GM12878 (cell line): ENCODE results near the gene PCSK6. TPM values are rescaled to one million over a fixed set of nuclear protein-coding genes. Genes with fewer than 3 reads are reported as not detected.

Source experiments
- ATAC-seq: fragments of 200-7000 bp; cut with Tn5 transposase; 3 replicates; pipeline ENCODE4 v1.9.1; 2020; ENCODE audit warnings: mild to moderate bottlenecking, moderate library complexity
- BruUV-seq: library from RNA; stranded (reverse); fragments of 400-500 nt; replicated peaks from 2 replicates; lab custom pipeline; 2021; lab: Mats Ljungman, UMichigan
- CTCF ChIA-PET: fragments of 300-600 bp; sonication (Branson Sonifier 250); formaldehyde crosslinking; extraction: SDS; loops from one replicate; lab custom pipeline; 2021; ENCODE audit warnings: inconsistent platforms; lab: Yijun Ruan, JAX
- POLR2A ChIA-PET: fragments of 350-600 bp; formaldehyde crosslinking; extraction: SDS; loops from one replicate; lab custom pipeline; 2021; ENCODE audit warnings: inconsistent platforms; lab: Charles Lee
- RAD21 ChIA-PET: fragments of 300-600 bp; sonication (Branson Sonifier 250); formaldehyde crosslinking; loops from one replicate; lab custom pipeline; 2023; ENCODE audit warnings: antibody characterized with exemption; ENCODE audit not compliant: unreplicated experiment; lab: Charles Lee
- SMC1A ChIA-PET: fragments of 300-600 bp; sonication (Branson Sonifier 250); formaldehyde crosslinking; loops from one replicate; lab custom pipeline; 2023; ENCODE audit not compliant: unreplicated experiment, uncharacterized antibody; lab: Charles Lee
- DNase-seq: peaks from one replicate; pipeline ENCODE4 v3.0.0-alpha.2; 2011; ENCODE audit warnings: low read depth, low spot score
- FAIRE-seq: peaks from 3 replicates; lab custom pipeline; 2011; peaks lifted over from hg19 to GRCh38; lab: Jason Lieb, UNC
- H2AFZ ChIP-seq: 2 replicates; pipeline ENCODE4 v1.6.0; 2011; ENCODE audit warnings: low read depth, low read length, control low read depth; ENCODE audit not compliant: control insufficient read depth
- H3K27ac ChIP-seq: 2 replicates; pipeline ENCODE4 v1.5.1; 2011; ENCODE audit warnings: control low read depth; ENCODE audit not compliant: control insufficient read depth, insufficient read depth
- H3K27me3 ChIP-seq, 2 experiments: replicated peaks in 1 of 2; 2 replicates each; pipeline versions ENCODE4 v1.6.0 to v1.6.1; 2011; ENCODE audit warnings: low read length in 1 of 2; ENCODE audit not compliant: control insufficient read depth in 2 of 2, insufficient read depth in 2 of 2
- H3K36me3 ChIP-seq, 2 experiments: 2 replicates each; pipeline ENCODE4 v1.5.1; 2011; ENCODE audit warnings: low read length in 1 of 2; ENCODE audit not compliant: control insufficient read depth in 2 of 2, insufficient read depth in 2 of 2
- H3K4me1 ChIP-seq: 2 replicates; pipeline ENCODE4 v1.6.1; 2011; ENCODE audit warnings: mild to moderate bottlenecking, low read length, moderate library complexity, mixed read lengths; ENCODE audit not compliant: control insufficient read depth, insufficient read depth
- H3K4me2 ChIP-seq: 2 replicates; pipeline ENCODE4 v1.6.0; 2011; ENCODE audit warnings: control low read depth; ENCODE audit not compliant: control insufficient read depth, insufficient read depth
- H3K4me3 ChIP-seq: fragments of 200-600 bp; sonication (generic); 2 replicates; pipeline ENCODE4 v1.5.1; 2016
- H3K79me2 ChIP-seq: 2 replicates; pipeline ENCODE4 v1.6.0; 2011; ENCODE audit warnings: low read length; ENCODE audit not compliant: control insufficient read depth, insufficient read depth
- H3K9ac ChIP-seq: 2 replicates; pipeline ENCODE4 v1.8.0; 2011; ENCODE audit warnings: low read length, control low read depth, mixed read lengths; ENCODE audit not compliant: control insufficient read depth, insufficient read depth
- H3K9me3 ChIP-seq: replicated peaks from 3 replicates; pipeline ENCODE4 v1.5.1; 2011; ENCODE audit warnings: mild to moderate bottlenecking, low read length; ENCODE audit not compliant: control insufficient read depth, insufficient read depth
- H4K20me1 ChIP-seq: 2 replicates; pipeline ENCODE4 v1.6.0; 2011; ENCODE audit not compliant: control insufficient read depth, insufficient read depth
- BRCA1 ChIP-seq: IDR thresholded peaks from 2 replicates; pipeline ENCODE4 v1.6.1; 2011; ENCODE audit warnings: low read depth, low read length, improper control_type of control experiment
- GABPA ChIP-seq: IDR thresholded peaks from 2 replicates; pipeline ENCODE4 v1.6.1; 2014; ENCODE audit warnings: antibody characterized with exemption, low read depth, mild to moderate bottlenecking, inconsistent platforms
- MYC ChIP-seq: IDR thresholded peaks from 2 replicates; pipeline ENCODE4 v1.6.1; 2011; ENCODE audit warnings: mild to moderate bottlenecking, low read length, moderate library complexity, inconsistent platforms; ENCODE audit not compliant: insufficient read depth, insufficient replicate concordance, insufficient read length, severe bottlenecking
- RAD51 ChIP-seq: fragments of 450-650 bp; IDR thresholded peaks from 2 replicates; pipeline ENCODE4 v1.6.1; 2016; ENCODE audit warnings: moderate library complexity, mild to moderate bottlenecking, inconsistent platforms
- STAT1 ChIP-seq: fragments of 450-650 bp; conservative IDR thresholded peaks from 2 replicates; pipeline ENCODE4 v1.6.1; 2014; ENCODE audit warnings: antibody characterized with exemption, mild to moderate bottlenecking
- WRNIP1 ChIP-seq: IDR thresholded peaks from 2 replicates; pipeline ENCODE4 v1.6.1; 2011; ENCODE audit warnings: low read depth, low read length, improper control_type of control experiment, borderline replicate concordance
- WGBS: methylation state at CpG from one replicate; pipeline ENCODE4 v1.1.6; 2016; ENCODE audit warnings: low lambda C conversion rate; ENCODE audit not compliant: insufficient replicate concordance, insufficient coverage; ENCODE audit errors: missing lambda C conversion rate; 5-methylcytosine and 5-hydroxymethylcytosine counted together
- in situ Hi-C: fragments of 300-500 bp; cut with MboI; formaldehyde crosslinking; loops from 9 replicates; pipeline ENCODE4 v1.14.3; 2018; ENCODE audit warnings: mixed read lengths
- intact Hi-C: fragments of 100-400 bp; cut with micrococcal nuclease; formaldehyde crosslinking; loops from one replicate; pipeline ENCODE4 v1.14.2; 2022; ENCODE audit not compliant: unreplicated experiment
- polyA plus RNA-seq, 11 experiments: library from polyadenylated mRNA; depleted of rRNA in 4 of 11; unstranded in 6 of 11; stranded (reverse) in 5 of 11; fragments of >200 nt; fragmentation: Nextera tagmentation in 4 of 11; fragmentation: Illumina TruSeq in 1 of 11; extraction: Ambion mirVana in 4 of 11; extraction: Trizol in 1 of 11; gene quantifications; 1 replicate in 1 of 11; 2 replicates in 10 of 11; pipeline versions ENCODE4 v1.2.1 to v1.2.3, GENCODE V29; 2011 to 2016; ENCODE audit warnings: inconsistent platforms in 2 of 11, missing spikeins in 2 of 11, low read depth in 1 of 11
- total RNA-seq, 4 experiments: library from RNA; depleted of rRNA in 3 of 4; stranded (reverse); fragments of >200 nt in 3 of 4; fragmentation: Illumina TruSeq in 1 of 4; extraction: Trizol in 1 of 4; gene quantifications; 2 replicates each; pipeline versions ENCODE4 v1.2.1 to v1.2.3, GENCODE V29; 2013 to 2021
- TF ChIP-seq, protein P1 (sequence below), 3 experiments: IDR thresholded peaks in 2 of 3; conservative IDR thresholded peaks in 1 of 3; 2 replicates each; pipeline ENCODE4 v1.5.1; 2011; ENCODE audit warnings: low read depth in 3 of 3, low read length in 3 of 3, mild to moderate bottlenecking in 3 of 3, control low read depth in 2 of 3, moderate library complexity in 2 of 3, inconsistent platforms in 1 of 3, mixed read lengths in 1 of 3; ENCODE audit not compliant: control insufficient read depth in 2 of 3, insufficient read depth in 1 of 3; ENCODE audit errors: extremely low read depth in 1 of 3
- TF ChIP-seq, protein P2 (sequence below): IDR thresholded peaks from 2 replicates; pipeline ENCODE4 v1.6.1; 2012; ENCODE audit warnings: improper control_type of control experiment, low read depth, low read length; ENCODE audit not compliant: insufficient replicate concordance
- TF ChIP-seq, protein P3 (sequence below): IDR thresholded peaks from 2 replicates; pipeline ENCODE4 v1.6.1; 2011; ENCODE audit warnings: borderline replicate concordance, low read depth, mild to moderate bottlenecking, moderate library complexity, mixed read lengths, low read length; ENCODE audit not compliant: insufficient read depth; ENCODE audit errors: extremely low read length
- TF ChIP-seq, protein P4 (sequence below): fragments of 450-650 bp; IDR thresholded peaks from 2 replicates; pipeline ENCODE4 v1.6.1; 2018; ENCODE audit warnings: borderline replicate concordance, mild to moderate bottlenecking; ENCODE audit not compliant: partially characterized antibody

PCSK6 gene
- total and polyA plus RNA-seq, 10 of the 15 experiments (the other 5 are each of a cell fraction or from before 2014, with no cell fraction given): 0.19 to 0.67 (median 0.25) TPM; not detected in 4

DNA sequence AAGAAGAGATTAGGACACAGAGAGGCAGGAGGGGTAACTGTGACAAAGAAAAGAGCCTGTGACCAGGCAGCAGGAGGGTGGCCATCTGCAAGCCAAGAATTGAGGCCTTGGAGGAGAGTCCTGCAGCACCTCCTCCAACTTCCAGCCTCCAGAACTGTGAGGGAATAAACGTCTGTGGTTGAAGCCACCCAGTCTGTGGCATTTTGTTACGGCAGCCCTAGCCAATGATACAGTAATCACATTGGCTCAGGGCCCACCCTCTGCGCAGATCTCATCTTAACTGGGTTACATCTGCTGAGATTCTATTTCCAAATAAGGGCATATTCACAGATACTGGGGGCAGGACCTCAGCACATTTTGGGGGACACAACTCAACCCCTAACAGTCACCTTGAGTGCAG is 223.5 kb downstream of the PCSK6 start:
- Histone ChIP-seq H3K4me2 (no peak overlapping the region), H3K9me3 (no peaks in the 10 kb centered on the region), H3K27ac (peak overlapping the region; percentile 66; the same call in 1 of the 2 replicates), H4K20me1 (no peaks in the 10 kb centered on the region), H3K4me1 (peaks cover 28% of the 10 kb centered on the region), H3K9ac (no peak overlapping the region), H3K4me3 (no peak overlapping the region), H3K79me2 (no peaks in the 10 kb centered on the region), H3K27me3 (no peaks in the 10 kb centered on the region), H2AFZ (no peak overlapping the region), H3K36me3 (peaks cover 1 to 3% of the 10 kb centered on the region in 2 experiments; a peak in 2 of 4 replicates)
- no peak for ATAC-seq
- ChIA-PET POLR2A (interaction anchor here (1.4 to 2.6 kb wide), 2 partner anchors 9 to 28 kb away, joined by 5 to 10 read pairs; no protein-coding TSS in a partner anchor), RAD21 (interaction anchor here (1.5 kb wide), 1 partner anchor 18 kb away, joined by 4 read pairs; no protein-coding TSS in a partner anchor), CTCF (interaction anchor here (0.5 to 4.8 kb wide), 6 partner anchors 8 to 374 kb away, joined by 3 to 18 read pairs (median 5); no protein-coding TSS in a partner anchor), SMC1A (interaction anchor here (3.2 kb wide), 1 partner anchor 23 kb away, joined by 13 read pairs; no protein-coding TSS in a partner anchor)
- BruUV-seq: no TSS peak
- no peak for FAIRE-seq
- in situ Hi-C loops (loop anchor here (10.0 kb wide), 1 partner anchor 651 kb away; no protein-coding TSS in a partner anchor), intact Hi-C loops (no loop called here)
- 78% methylated on average over 3 of the region's 3 CpGs for WGBS
- DNase-seq: no peak
- TF ChIP-seq, protein P1, sequence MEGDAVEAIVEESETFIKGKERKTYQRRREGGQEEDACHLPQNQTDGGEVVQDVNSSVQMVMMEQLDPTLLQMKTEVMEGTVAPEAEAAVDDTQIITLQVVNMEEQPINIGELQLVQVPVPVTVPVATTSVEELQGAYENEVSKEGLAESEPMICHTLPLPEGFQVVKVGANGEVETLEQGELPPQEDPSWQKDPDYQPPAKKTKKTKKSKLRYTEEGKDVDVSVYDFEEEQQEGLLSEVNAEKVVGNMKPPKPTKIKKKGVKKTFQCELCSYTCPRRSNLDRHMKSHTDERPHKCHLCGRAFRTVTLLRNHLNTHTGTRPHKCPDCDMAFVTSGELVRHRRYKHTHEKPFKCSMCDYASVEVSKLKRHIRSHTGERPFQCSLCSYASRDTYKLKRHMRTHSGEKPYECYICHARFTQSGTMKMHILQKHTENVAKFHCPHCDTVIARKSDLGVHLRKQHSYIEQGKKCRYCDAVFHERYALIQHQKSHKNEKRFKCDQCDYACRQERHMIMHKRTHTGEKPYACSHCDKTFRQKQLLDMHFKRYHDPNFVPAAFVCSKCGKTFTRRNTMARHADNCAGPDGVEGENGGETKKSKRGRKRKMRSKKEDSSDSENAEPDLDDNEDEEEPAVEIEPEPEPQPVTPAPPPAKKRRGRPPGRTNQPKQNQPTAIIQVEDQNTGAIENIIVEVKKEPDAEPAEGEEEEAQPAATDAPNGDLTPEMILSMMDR (IDR thresholded peaks at IDR 0.05 in 2 of 3, conservative IDR thresholded peaks at IDR 0.05 in 1 of 3; ENCODE audit: control insufficient read depth in 2 of 3, extremely low read depth in 1 of 3, insufficient read depth in 1 of 3, low read depth in 3 of 3, low read length in 3 of 3): no peak
- TF ChIP-seq WRNIP1 (no peak), GABPA (no peak), MYC (no peak), BRCA1 (no peak), RAD51 (no peak), STAT1 (no peak)
- TF ChIP-seq, protein P2, sequence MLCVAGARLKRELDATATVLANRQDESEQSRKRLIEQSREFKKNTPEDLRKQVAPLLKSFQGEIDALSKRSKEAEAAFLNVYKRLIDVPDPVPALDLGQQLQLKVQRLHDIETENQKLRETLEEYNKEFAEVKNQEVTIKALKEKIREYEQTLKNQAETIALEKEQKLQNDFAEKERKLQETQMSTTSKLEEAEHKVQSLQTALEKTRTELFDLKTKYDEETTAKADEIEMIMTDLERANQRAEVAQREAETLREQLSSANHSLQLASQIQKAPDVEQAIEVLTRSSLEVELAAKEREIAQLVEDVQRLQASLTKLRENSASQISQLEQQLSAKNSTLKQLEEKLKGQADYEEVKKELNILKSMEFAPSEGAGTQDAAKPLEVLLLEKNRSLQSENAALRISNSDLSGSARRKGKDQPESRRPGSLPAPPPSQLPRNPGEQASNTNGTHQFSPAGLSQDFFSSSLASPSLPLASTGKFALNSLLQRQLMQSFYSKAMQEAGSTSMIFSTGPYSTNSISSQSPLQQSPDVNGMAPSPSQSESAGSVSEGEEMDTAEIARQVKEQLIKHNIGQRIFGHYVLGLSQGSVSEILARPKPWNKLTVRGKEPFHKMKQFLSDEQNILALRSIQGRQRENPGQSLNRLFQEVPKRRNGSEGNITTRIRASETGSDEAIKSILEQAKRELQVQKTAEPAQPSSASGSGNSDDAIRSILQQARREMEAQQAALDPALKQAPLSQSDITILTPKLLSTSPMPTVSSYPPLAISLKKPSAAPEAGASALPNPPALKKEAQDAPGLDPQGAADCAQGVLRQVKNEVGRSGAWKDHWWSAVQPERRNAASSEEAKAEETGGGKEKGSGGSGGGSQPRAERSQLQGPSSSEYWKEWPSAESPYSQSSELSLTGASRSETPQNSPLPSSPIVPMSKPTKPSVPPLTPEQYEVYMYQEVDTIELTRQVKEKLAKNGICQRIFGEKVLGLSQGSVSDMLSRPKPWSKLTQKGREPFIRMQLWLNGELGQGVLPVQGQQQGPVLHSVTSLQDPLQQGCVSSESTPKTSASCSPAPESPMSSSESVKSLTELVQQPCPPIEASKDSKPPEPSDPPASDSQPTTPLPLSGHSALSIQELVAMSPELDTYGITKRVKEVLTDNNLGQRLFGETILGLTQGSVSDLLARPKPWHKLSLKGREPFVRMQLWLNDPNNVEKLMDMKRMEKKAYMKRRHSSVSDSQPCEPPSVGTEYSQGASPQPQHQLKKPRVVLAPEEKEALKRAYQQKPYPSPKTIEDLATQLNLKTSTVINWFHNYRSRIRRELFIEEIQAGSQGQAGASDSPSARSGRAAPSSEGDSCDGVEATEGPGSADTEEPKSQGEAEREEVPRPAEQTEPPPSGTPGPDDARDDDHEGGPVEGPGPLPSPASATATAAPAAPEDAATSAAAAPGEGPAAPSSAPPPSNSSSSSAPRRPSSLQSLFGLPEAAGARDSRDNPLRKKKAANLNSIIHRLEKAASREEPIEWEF: no peak
- TF ChIP-seq, protein P3, sequence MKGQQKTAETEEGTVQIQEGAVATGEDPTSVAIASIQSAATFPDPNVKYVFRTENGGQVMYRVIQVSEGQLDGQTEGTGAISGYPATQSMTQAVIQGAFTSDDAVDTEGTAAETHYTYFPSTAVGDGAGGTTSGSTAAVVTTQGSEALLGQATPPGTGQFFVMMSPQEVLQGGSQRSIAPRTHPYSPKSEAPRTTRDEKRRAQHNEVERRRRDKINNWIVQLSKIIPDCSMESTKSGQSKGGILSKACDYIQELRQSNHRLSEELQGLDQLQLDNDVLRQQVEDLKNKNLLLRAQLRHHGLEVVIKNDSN: no peak
- TF ChIP-seq, protein P4, sequence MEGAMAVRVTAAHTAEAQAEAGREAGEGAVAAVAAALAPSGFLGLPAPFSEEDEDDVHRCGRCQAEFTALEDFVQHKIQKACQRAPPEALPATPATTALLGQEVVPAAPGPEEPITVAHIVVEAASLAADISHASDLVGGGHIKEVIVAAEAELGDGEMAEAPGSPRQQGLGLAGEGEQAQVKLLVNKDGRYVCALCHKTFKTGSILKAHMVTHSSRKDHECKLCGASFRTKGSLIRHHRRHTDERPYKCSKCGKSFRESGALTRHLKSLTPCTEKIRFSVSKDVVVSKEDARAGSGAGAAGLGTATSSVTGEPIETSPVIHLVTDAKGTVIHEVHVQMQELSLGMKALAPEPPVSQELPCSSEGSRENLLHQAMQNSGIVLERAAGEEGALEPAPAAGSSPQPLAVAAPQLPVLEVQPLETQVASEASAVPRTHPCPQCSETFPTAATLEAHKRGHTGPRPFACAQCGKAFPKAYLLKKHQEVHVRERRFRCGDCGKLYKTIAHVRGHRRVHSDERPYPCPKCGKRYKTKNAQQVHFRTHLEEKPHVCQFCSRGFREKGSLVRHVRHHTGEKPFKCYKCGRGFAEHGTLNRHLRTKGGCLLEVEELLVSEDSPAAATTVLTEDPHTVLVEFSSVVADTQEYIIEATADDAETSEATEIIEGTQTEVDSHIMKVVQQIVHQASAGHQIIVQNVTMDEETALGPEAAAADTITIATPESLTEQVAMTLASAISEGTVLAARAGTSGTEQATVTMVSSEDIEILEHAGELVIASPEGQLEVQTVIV: no peak
